GM13976 (cell line): ENCODE measurements around the gene DAP3.
"Not testable (repeated sequence)": the region's sequence is repeated elsewhere in the genome, so short reads cannot be mapped to it uniquely, and the experiment has no call there.

Experiments
- DNase-seq: peaks from one replicate; pipeline ENCODE4 v3.0.0; 2012; ENCODE audit warnings: low spot score
- in situ Hi-C: fragments of 300-500 bp; cut with MboI; formaldehyde crosslinking; loops from one replicate; pipeline ENCODE4 v1.12.0; 2022; ENCODE audit warnings: low sequenced_read_pairs, mixed read lengths, inconsistent platforms; ENCODE audit not compliant: unreplicated experiment
- TF ChIP-seq, protein P1 (sequence below): IDR thresholded peaks from 2 replicates; pipeline ENCODE4 v1.5.1; 2012; ENCODE audit warnings: borderline replicate concordance, mild to moderate bottlenecking; ENCODE audit not compliant: insufficient read depth; ENCODE audit errors: extremely low read depth, missing control alignments, control extremely low read depth

The DAP3 gene

DNA sequence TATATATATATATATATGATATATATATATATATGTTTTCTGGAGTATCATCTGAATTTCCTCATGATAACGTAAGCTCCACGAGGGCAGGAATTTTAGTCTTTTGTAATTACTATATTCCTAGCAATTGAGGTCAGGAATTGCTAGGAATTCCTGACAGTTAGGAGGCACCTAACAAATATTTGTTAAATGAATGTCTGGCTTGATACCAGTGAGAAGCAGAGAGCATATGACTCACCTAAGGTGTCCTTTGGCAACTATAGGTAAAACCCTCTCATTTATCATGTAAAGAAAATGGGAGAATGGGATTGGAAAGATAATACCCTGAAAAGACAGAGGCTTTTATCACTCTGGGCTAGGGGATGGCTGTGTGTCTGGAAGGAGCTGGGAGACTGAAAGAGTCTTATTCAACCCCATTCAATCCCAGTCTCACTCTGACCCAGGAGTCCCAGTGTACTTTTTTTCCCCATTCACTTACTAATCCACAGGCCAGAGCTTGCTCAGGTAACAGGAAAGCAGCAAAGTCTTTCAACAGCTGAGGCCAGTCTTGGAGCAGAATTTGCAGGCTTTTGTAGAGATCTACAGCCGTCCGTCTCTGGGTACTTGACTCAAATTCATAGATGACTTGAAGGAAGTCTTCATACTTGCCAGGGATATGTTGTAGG, 71.2 kb downstream of the DAP3 start:
- in situ Hi-C loops, result no loop called here
- no peak for DNase-seq
- TF ChIP-seq, protein P1, sequence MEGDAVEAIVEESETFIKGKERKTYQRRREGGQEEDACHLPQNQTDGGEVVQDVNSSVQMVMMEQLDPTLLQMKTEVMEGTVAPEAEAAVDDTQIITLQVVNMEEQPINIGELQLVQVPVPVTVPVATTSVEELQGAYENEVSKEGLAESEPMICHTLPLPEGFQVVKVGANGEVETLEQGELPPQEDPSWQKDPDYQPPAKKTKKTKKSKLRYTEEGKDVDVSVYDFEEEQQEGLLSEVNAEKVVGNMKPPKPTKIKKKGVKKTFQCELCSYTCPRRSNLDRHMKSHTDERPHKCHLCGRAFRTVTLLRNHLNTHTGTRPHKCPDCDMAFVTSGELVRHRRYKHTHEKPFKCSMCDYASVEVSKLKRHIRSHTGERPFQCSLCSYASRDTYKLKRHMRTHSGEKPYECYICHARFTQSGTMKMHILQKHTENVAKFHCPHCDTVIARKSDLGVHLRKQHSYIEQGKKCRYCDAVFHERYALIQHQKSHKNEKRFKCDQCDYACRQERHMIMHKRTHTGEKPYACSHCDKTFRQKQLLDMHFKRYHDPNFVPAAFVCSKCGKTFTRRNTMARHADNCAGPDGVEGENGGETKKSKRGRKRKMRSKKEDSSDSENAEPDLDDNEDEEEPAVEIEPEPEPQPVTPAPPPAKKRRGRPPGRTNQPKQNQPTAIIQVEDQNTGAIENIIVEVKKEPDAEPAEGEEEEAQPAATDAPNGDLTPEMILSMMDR, result no peak

DNA sequence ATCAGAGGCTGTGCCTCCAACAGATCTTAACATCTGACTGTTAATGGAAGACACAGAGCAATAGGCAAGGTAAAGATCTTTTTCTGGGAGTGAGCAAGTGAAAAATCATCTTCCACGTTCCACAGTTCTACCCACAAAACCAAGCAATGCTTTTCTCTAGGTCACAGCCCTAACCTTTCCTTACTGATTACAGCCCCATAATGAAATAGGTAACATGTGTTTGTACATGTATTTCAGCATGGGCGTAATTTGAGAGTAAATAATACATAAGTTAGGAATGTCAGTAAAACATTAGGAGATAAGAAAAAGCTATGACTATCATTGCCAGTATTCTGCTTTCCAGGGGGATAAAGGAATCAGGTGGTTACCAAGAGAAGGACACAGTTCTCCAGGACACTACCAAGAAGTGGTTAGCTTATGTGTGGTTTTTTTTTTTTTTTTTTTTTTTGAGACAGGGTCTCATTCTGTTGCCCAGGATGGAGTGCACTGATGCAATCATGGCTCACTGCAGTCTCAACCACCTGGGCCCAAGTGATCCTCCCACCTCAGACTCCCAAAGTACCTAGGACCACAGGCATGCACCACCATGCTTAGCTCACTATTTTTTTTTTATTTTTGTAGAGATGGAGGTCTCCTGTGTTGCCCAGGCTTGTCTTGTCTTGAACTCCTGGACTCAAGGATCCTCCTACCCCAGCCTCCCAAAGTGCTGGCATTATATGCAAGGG, 72.0 kb downstream of the DAP3 start:
- DNase-seq, result no peak
- in situ Hi-C loops, result no loop called here
- TF ChIP-seq, protein P1, result no peak

GRCh38 chr1:155761736-155762405, 73.0 kb downstream of the DAP3 start:
- no peak for DNase-seq
- TF ChIP-seq, protein P1, result no peak
- in situ Hi-C loops, result no loop called here

DNA sequence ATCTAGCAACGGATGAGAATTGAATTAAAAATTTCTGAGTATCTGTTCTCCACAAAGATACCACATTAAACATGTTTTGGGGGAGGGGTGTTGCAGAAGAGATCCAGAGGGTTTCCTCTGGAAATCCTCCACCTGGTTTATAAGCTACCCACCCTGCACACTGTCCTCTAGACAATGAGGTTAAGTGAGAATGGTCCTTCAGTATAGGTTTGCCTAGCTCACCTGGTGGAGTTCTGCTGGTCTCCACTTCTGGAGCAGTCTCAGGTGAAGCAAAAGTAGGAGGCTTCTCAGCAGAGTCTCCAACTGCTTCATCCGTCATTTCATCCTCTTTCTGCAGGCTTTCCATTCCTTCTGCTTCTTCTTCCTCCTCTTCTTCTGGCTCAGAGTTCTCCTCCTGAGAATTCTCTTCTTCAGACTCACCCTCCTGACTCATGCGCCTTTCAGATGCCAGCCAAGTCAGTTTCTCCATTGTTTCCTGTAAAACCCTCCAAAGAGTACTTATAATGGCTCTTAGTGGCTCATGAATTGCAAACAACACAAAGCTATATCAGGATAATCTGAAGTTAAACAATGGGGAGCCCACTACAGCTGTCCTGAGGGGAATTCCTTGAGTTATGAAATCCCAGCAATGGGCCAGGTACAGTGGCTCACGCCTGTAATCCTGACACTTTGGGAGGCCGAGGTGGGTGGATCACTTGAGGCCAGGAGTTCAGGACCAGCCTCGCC, 74.4 kb downstream of the DAP3 start:
- DNase-seq, in situ Hi-C loops: not testable (repeated sequence)

DNA sequence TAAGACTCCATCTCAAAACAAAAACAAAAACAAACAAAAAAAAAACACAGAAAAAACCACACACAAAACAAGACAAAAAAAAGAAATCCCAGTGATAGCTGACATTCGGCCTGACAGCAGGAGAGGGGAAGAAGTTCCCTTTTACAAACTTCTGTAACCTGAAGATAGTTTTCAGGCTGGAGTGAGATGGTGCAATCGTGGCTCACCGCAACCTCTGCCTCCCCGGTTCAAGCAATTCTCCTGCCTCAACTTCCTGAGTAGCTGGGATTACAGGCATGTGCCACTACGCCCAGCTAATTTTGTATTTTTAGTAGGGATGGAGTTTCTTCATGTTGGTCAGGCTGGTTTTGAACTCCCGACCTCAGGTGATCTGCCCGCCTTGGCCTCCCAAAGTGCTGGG, 75.1 kb downstream of the DAP3 start:
- DNase-seq, in situ Hi-C loops: not testable (repeated sequence)

- DNase-seq, in situ Hi-C loops: not testable (repeated sequence)
Measured at GRCh38 chr1:155767399-155767989, 78.6 kb downstream of the DAP3 start.

GRCh38 chr1:155769257-155769656, 80.4 kb downstream of the DAP3 start:
- DNase-seq, result no peak
- in situ Hi-C loops, result no loop called here
- TF ChIP-seq, protein P1, result no peak
